Cortex of kidney (tissue), 1 donor: ENCODE measurements around the gene PLXNA4.
"Not testable (repeated sequence)": the region's sequence is repeated elsewhere in the genome, so short reads cannot be mapped to it uniquely, and the experiment has no call there.

Source experiments
- DNase-seq: peaks from one replicate; lab custom pipeline; 2025; lab: John Stamatoyannopoulos, UW

Gene PLXNA4

GRCh38 chr7:132575982-132576720, at the start of gene PLXNA4:
PLXNA4 (minus strand) TSS chr7:132576470; CDS start chr7:132508693, 67,777 bp downstream.
- DNase-seq: no peak

GRCh38 chr7:132625651-132626050, 49.4 kb upstream of the PLXNA4 start:
- DNase-seq: no peak

- DNase-seq: no peak
Measured at GRCh38 chr7:132622081-132622480, 45.8 kb upstream of the PLXNA4 start.

GRCh38 chr7:132619967-132620366, 43.7 kb upstream of the PLXNA4 start:
- no peak for DNase-seq

GRCh38 chr7:132618956-132619305, 42.7 kb upstream of the PLXNA4 start:
- DNase-seq: no peak

- no peak for DNase-seq
Measured at GRCh38 chr7:132618271-132618955, 42.1 kb upstream of the PLXNA4 start.

GRCh38 chr7:132614428-132615318, 38.4 kb upstream of the PLXNA4 start:
- DNase-seq: no peak

- no peak for DNase-seq
Measured at GRCh38 chr7:132613737-132614136, 37.5 kb upstream of the PLXNA4 start.

GRCh38 chr7:132610995-132611394, 34.7 kb upstream of the PLXNA4 start:
- no peak for DNase-seq

GRCh38 chr7:132609906-132610520, 33.7 kb upstream of the PLXNA4 start:
- DNase-seq: no peak

GRCh38 chr7:132609222-132609621, 33.0 kb upstream of the PLXNA4 start:
- DNase-seq: no peak

- no peak for DNase-seq
Measured at GRCh38 chr7:132608523-132608922, 32.3 kb upstream of the PLXNA4 start.

- DNase-seq: no peak
Measured at GRCh38 chr7:132607656-132608055, 31.4 kb upstream of the PLXNA4 start.

- no peak for DNase-seq
Measured at GRCh38 chr7:132604121-132604520, 27.9 kb upstream of the PLXNA4 start.

- no peak for DNase-seq
Measured at GRCh38 chr7:132603220-132603833, 27.1 kb upstream of the PLXNA4 start.

- DNase-seq: no peak
Measured at GRCh38 chr7:132601783-132602182, 25.5 kb upstream of the PLXNA4 start.

- DNase-seq: no peak
Measured at GRCh38 chr7:132596588-132596987, 20.3 kb upstream of the PLXNA4 start.

GRCh38 chr7:132594741-132595140, 18.5 kb upstream of the PLXNA4 start:
- DNase-seq: not testable (repeated sequence)

- DNase-seq: no peak
Measured at GRCh38 chr7:132592936-132593335, 16.7 kb upstream of the PLXNA4 start.

- DNase-seq: no peak
Measured at GRCh38 chr7:132592231-132592920, 16.1 kb upstream of the PLXNA4 start.

- DNase-seq: no peak
Measured at GRCh38 chr7:132590162-132590561, 13.9 kb upstream of the PLXNA4 start.
